ENCODE results near the gene CCDC92. TPM values are rescaled to one million over a fixed set of nuclear protein-coding genes. Genes with fewer than 3 reads are reported as not detected.

Gene CCDC92
- total RNA-seq, 1 donor: 8.2 TPM

DNA sequence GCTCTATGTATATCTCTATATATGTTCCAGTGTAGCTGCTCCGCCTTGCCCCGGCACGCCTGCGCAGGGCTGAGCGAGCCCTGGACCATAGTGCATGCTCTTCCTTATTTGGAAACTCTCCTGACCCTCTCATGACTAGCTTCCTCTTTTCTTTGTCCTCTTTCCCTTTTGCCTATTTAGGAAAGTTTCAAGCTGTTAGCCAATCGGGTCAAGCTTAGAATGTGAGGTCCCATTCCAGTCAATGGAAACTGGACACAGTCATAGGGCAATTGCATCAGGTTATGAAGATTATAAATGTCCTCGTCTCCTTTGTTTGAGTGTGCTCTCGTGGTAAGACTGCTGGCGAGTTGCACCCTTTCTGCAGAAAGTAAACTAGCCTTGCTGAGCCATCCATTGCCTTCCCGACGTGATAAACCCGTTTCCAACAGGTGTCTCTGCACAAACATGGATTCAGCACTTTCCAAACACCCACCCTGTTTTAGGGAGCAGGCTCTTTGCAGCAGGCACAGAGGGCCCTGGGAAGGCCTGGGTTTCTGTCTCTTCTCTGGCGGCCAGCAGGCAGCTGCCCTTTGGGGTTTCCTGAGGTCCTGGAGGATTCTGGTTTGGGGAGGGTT is 30.9 kb downstream of the CCDC92 start:
- TF ChIP-seq, protein P1, sequence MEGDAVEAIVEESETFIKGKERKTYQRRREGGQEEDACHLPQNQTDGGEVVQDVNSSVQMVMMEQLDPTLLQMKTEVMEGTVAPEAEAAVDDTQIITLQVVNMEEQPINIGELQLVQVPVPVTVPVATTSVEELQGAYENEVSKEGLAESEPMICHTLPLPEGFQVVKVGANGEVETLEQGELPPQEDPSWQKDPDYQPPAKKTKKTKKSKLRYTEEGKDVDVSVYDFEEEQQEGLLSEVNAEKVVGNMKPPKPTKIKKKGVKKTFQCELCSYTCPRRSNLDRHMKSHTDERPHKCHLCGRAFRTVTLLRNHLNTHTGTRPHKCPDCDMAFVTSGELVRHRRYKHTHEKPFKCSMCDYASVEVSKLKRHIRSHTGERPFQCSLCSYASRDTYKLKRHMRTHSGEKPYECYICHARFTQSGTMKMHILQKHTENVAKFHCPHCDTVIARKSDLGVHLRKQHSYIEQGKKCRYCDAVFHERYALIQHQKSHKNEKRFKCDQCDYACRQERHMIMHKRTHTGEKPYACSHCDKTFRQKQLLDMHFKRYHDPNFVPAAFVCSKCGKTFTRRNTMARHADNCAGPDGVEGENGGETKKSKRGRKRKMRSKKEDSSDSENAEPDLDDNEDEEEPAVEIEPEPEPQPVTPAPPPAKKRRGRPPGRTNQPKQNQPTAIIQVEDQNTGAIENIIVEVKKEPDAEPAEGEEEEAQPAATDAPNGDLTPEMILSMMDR (IDR thresholded peaks at IDR 0.05; ENCODE audit: insufficient read depth, low read depth, low read length): no peak
- no peak for DNase-seq (ENCODE audit: low read depth)
- H3K4me3 ChIP-seq (ENCODE audit: low read depth, low read length): no peak overlapping the region

- no peak for DNase-seq (ENCODE audit: low read depth)
- no peak overlapping the region for H3K4me3 ChIP-seq (ENCODE audit: low read depth, low read length)
- TF ChIP-seq, protein P1 (IDR thresholded peaks at IDR 0.05; ENCODE audit: insufficient read depth, low read depth, low read length): no peak
Observed at GRCh38 chr12:123941000-123941399, 31.6 kb downstream of the CCDC92 start.

GRCh38 chr12:123940627-123940966 is 32.0 kb downstream of the CCDC92 start:
- no peak for DNase-seq (ENCODE audit: low read depth)
- H3K4me3 ChIP-seq (ENCODE audit: low read depth, low read length): no peak overlapping the region
- TF ChIP-seq, protein P1 (IDR thresholded peaks at IDR 0.05; ENCODE audit: insufficient read depth, low read depth, low read length): no peak

DNA sequence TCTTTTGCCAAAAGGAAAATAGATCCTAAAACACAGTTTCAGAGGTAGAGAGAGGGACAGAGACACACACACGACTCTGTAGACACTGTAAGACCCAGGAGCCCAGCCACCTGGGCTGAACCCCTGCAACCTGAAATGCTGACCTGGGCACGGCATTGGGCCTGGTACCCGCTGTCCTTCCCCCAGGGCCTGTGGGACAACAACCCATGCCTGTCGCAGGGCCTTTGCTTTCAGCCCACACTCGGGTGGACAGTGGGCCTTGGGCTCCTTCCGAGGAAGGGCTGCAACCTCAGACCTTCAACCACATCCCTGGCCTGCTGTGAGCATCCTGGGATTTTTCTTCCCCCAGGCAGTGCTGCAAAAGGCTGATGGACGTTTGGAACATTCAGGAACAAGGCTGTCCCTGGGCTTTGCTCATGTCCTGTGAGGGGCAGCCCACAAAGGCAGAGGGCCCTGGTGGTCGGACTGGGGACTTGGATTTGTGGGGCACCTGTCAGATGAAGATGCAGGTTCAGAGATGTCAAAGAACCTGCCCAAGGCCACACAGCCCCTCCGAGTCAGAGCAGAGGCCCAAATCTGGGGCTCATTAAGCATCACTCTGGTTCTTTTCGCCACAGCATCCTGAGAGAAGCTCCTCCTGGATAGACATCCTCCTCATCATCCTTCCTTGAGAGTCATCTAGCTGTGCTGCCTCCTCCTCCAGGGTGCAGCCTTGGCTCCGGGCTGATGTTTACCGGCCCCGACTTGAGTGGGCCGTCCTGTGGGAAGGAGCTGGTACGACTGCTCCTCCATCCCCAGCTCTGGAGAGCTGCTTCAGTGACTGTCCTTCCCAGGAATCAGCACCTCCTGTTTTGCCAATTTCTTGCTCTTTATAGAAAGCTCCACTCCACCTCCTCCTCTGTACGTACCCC is 32.7 kb downstream of the CCDC92 start:
- TF ChIP-seq, protein P1 (IDR thresholded peaks at IDR 0.05; ENCODE audit: insufficient read depth, low read depth, low read length): no peak
- H3K4me3 ChIP-seq (ENCODE audit: low read depth, low read length): no peak overlapping the region
- DNase-seq (ENCODE audit: low read depth): no peak

DNA sequence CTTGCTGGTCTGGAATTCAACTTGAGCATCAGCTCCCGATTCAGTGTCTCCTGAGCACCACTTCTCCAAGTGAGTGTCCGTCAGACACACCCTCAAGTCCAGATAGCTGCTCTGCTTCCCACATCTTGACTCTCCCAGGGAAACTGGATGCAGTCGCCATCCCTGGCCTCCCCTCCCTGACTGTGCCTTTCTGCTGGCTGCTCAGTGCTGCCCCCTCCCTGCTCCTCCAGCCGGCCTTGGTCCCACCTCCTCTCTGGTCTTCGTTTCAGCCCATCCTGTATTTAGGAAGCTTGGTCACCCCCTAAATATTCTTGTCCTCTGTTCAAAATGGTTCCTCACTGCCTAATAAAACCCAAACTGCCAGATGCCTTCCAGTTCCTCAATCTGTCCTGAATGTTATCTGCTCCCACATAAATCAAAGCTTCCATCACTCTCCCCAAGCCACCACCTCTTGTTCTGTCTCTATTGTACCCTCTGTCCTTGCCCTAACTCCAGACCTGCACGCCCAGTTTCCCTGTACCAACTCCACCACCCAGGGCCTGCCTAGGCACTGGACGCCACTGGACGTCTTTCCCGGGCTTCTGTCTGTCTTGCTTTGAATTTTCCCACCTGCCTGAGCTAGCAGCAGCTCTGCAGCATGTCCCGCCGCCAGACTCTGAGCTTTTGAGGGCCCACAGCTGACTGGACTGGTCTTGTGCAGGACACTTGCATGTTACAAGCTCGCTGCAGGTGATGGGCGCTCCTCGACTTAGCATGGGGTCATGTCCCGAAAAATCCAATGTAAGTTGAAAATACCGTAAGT is 33.8 kb downstream of the CCDC92 start:
- no peak overlapping the region for H3K4me3 ChIP-seq (ENCODE audit: low read depth, low read length)
- TF ChIP-seq, protein P1 (IDR thresholded peaks at IDR 0.05; ENCODE audit: insufficient read depth, low read depth, low read length): peak; percentile 45
- DNase-seq (ENCODE audit: low read depth): no peak

GRCh38 chr12:123937707-123938591 is 34.7 kb downstream of the CCDC92 start:
- TF ChIP-seq, protein P1 (IDR thresholded peaks at IDR 0.05; ENCODE audit: insufficient read depth, low read depth, low read length): no peak
- H3K4me3 ChIP-seq (ENCODE audit: low read depth, low read length): no peak overlapping the region
- DNase-seq (ENCODE audit: low read depth): peak; percentile 24
